GM19468 (cell line): ENCODE results near the gene PTCSC3.

Source experiments
- ATAC-seq: cut with Tn5 transposase; IDR thresholded peaks from one replicate; pipeline ENCODE4 v1.9.1; 2021; ENCODE audit warnings: mild to moderate bottlenecking, moderate library complexity, moderate number of reproducible peaks; ENCODE audit not compliant: unreplicated experiment; ENCODE audit errors: extremely low read depth

Gene PTCSC3

DNA sequence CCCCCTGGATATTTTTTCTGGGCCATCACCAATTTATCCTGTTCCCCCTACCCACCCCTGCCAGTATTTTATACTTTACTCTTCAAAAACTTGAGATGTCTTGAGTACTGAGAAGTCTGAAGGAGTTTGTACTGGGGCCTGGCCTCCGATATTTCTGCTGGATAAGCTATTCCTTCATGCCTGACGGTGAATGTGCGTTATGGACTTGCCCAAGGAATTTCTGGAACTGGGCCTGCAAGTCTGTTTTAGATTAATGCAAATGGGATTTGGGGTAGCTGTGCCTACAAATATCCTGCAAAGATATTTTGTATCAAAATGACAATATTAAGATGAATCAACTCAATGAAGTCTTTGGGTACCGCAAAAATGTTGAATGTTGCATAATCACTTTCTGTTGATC, at the start of gene PTCSC3:
TSS of gene PTCSC3 (minus strand) at position 199 of the 400 bp plus-strand sequence.
- ATAC-seq = no peak

DNA sequence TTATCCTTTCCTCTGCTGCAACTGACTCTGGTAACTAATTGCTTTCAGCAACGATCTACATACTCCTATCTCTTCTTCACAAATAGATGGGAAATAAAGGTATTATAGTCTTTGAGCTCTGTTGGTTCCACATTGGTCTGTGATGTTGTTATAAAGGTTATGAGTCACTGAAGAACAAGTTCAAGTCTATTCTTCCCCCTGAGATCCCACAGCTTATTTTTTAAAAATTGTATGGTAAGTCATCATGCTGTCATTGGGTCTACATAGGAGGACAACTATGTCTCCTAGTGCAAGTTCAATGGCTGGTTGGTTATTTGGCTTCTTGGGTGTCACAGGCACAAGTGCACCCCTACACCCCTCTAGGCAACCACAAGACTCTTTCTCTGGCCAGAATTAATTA, 49.6 kb upstream of the PTCSC3 start:
- no peak for ATAC-seq

DNA sequence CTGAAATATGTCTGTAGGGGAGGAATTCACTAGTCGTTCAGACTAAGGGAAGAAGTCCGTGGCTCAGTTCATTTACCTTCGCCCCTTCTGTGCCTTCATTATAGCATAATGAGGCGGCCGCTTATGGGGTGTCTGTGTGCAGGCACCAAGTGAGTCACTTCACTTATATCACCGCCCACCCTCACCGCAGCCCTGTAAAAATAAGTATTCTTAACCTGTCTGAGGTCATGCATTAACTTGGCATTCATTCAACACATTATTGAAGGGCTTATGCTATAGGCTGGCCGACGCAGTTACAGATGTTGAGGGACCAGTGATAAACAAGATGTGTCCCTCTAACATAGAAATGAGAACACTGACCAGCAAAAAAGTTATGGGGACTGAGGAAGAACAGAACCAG, 47.7 kb upstream of the PTCSC3 start:
- ATAC-seq = no peak

DNA sequence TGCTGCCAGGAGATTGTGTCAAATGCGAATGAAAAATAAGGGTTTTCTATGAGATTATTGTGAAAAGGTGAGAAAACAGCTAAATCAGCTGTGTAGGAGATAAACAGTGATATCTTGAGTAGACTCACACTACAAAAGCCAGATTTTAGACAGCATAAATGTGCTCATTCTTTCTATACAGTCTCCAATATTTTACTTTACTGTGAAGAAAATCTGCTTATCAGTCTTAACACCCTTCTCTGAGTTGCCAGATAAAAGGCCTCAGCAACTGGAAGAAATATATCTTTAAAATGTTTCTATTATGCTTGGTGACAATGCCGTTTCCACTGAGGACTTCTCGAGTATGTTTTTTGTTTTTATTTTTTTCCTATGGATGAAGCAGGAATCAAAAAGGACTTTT, 47.0 kb upstream of the PTCSC3 start:
- ATAC-seq = no peak

DNA sequence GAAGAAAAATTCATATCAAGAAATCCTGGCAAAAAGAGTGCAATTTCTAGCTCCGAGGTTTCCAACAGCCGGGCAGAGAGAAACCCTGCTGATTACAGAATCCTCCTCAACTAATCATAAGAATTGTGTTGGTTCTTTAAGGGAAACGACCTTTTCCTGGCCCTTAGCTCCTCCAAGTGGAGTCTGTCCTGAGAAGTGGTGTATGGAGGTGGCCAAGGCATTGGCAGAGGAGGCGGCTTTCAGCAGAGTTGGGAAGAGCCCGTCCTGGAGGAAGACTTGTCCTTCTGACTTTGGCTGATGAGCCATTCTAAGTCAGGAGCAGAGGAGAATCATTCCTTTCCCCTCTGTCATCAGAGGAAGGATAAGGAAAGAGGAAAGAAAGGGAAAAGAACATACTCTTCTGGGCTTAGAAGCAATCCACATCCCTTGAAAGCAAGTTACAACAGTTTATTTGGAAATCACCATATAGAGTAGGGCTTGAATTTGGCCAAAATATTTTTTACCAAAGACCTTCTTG, 46.5 kb upstream of the PTCSC3 start:
- ATAC-seq = no peak

DNA sequence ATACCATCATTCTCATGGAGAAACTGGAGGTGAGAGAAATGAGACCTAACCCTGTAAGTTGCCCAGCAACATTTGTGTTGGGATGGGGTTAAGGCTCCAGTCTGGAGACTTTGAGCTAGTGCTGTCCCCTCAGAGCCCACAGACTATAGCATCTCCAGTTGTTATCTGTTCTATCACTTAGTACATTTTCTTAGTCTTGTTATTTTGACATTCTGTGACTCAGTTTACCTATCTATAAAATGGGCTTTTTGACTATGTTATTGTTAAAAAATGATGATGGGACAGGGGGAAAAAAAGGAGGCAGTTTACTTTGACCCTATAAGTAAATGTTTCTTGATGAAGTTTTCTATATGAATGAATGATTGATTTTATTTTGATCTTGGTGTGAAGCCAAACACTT, 45.8 kb upstream of the PTCSC3 start:
- no peak for ATAC-seq

DNA sequence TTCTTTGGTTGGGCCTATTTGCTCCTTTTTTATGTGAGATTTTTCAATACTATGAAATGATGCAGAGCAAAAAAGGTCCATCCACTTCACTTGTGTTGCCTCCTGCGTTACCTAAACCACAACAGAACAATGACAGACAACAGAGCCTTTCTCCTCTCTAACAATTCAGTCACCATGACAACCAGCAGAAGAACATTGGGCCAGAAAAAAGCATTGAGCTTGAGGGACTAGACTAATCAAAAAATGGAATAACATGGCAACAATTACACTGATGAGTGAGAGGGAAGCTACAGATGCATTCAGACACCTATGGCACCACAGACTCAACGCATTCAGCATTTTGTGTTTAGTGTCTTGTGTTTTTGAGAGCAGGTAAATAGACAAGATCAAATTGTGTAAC, 44.6 kb upstream of the PTCSC3 start:
- no peak for ATAC-seq

DNA sequence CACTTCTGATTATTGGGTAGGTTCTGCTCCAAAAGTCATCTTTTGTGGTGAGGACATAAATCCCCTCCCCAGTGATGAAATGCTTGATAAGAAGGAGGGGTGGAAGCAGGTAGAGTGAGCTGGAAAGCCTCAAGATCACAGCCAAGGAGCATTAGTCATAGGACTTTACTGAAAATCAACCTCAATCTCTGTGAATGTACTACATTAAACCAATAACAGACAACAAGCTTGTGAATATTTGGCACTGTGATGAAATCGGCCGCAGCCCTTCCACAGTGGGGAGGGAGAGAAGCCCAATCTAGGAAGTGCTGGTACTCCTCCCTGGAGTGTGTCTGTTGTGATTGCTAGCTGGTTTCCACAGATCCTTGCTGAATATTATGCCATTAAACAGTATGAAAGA, 41.2 kb upstream of the PTCSC3 start:
- no peak for ATAC-seq

DNA sequence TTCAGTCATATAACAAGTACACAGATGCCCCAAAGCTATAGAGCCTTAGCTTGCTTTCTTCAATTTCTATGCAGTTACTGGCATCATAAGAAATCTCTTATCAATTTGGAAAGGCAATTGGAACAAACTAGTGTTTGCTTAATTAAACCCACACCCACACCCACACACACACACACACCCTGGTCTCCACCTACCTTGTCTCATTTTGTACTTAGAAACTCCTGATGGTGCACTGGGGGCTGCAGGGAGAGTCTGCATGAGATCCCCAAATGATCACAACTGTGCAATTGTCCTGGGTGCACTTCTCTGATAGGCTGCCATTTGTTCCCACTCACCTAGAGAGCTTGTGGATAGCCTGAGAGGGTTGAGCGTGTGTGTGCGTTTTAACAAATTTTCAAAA, 40.5 kb upstream of the PTCSC3 start:
- ATAC-seq = no peak

DNA sequence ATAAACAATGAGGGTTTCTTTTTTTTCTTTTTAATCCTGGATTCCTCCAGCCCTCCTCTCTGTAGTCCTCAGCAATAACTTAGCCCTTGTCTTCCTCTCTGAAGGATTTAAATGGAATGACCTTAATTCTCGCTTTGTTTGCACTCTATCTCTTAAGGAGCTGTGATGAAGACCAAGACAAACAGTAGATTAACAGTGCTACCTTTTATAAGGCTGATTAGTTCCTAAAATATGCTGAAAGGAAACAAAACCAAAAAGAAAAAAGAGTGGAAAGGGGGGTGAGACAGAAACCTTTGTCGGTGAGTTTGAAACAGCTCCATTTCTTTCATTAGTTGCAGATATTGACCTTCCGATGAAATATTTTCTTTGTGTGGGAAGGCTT, 38.7 kb upstream of the PTCSC3 start:
- ATAC-seq = no peak

DNA sequence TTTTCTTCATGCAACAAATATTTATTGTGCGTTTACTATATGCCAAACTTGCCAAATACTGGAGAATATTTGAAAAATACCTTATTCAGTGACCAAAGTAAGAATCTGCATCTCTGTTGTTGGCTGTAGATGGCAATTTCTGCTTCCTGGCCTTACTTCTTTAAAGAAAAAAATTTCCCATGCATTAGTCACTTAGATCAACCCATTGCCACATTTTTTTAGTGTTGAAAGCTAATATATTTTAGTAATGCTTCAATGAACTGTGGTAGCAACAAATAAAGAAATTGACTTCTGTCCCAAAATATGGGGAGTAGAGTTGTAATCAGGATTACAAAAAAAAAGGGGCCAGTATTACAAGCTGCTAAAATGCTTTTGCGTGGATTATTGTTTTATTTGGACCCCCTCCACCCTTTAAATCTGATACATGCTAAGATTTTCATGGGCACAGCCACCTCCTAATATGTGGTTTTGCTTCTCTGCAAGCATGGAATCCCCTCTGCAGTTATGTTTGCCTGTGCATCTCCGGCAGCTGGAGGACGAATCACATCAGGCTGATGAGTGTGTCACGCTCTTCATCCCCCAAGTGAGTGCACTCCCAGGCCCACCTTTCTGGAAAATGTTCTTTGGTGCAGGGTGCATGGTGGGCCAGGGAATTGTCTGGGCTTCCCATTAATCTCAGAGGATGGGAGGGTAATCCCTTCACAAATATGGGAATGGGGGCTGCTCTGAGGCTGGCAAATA, 38.1 kb upstream of the PTCSC3 start:
- ATAC-seq = no peak

DNA sequence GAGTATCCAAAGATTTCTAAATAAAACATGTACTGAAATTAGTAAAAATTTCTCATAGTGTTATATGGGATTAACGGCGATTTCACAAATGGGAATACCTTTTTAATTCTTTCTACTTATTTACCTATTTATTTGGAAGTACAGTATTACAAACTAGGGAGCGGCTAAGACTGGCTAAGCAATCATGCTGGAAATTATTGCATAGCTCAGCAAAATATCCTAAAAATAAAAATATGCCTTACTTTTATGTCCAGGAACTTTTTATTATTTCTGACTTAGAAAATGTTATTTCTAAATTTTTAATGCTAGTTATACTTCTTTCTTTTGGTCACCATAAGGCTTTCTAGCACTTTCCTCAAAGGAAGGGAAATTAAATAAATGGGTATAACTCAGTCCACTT, 36.5 kb upstream of the PTCSC3 start:
- ATAC-seq = no peak

DNA sequence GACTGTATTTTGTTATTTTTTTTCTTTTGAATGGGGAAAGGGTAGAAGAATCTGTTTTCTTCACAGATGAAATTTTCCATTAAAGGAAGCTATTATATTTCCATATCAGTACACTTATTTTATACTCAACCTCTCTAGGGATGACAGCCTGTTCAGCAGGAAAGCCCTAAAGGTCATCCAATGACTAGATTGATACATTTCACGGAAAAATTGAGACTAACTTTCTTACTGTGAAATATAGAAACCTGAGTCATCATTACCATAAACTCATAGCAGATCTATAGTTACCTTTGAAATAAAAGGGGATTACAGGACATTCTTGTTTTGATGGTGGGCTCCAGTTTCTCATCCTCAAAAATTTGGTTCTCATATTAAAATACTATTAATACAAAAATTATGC, 36.1 kb upstream of the PTCSC3 start:
- ATAC-seq = no peak

DNA sequence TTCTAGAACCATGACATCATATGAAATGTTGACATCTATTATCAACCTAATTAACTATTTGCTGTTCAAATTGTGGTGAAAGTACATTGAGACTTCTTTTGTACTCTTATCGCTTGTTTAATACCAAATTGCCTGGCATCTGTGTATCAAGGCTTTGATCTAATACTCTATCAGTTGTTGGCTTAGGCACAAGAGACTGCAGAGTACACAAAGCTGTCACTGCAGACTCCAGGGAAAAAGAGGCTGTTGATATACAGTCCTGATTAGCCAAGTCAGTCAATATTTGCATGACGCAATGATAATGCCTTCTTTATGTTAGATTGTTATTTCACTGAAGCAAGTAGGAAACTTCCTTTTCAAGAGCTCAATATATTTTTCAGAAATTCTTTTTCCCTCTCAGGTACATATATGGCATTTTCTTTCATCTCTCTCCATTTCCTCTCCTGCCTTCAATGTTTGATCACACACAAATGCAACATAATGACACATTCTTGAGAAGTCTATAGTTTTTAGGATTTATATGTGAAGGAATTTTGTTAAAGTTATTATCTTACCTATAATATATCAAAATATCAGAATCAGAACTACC, 32.3 kb upstream of the PTCSC3 start:
- ATAC-seq = no peak

DNA sequence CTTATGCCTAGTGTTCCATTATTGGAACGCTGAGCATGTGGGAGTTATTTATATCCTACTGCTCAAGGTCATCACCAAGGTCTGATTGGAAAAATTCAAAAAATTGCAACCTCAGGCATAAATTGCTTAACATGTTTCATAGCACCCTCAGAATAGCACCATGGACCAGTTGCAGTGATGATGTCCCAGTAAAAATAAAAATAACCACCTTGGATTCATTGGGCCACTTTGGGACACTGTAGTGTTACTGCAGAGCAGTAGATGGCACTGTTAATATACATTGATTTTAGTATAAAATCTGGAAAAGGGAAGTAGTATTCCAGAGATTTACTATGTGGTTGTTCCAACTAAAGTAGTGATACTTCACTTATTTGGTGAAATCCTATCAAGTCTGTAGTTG, 31.0 kb upstream of the PTCSC3 start:
- ATAC-seq = no peak

DNA sequence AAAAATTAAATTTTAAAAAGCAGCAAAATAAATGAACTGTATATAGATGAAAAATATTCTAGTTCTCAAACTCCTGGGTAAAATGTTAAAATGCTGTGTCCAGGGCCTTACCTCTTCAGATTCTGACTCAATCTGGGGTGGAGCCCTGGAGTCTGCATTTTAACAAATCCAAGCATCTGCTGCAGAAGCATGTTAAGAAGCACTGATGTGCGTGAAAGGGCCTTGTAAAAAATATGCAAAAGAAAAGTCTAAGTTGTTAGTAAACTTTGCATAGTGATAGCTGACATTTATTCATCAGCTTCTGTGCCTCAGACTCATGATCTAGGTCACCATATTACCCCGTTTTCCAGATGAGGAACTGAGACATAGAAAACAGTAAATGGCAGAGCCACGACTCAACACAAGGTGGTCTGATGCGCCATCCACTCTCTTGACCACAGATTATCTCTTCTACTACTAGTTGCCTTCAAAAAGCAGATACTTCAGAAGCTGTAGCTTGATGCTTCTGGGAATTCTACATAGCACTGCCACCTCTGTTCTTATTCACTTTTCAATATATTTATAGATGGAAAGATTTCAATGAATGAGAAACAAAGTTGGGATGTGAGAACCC, 28.0 kb upstream of the PTCSC3 start:
- ATAC-seq = no peak

DNA sequence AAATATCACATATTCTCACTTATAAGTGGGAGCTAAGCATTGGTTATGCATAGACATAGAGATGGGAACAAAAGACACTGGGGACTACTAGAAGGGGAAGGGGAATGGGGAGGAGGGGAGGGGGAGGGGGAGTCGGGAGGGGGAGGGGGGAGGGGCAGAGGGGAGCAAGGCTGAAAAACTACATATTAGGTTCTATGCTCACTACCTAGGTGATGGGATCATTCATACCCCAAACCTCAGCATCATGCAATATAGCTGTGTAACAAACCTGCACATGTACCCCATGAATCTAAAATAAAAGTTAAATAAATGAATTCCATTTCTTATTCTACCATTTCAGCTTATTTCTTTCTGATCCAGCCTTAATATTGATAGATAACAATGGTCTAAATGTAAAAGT, 21.9 kb upstream of the PTCSC3 start:
- ATAC-seq = no peak

DNA sequence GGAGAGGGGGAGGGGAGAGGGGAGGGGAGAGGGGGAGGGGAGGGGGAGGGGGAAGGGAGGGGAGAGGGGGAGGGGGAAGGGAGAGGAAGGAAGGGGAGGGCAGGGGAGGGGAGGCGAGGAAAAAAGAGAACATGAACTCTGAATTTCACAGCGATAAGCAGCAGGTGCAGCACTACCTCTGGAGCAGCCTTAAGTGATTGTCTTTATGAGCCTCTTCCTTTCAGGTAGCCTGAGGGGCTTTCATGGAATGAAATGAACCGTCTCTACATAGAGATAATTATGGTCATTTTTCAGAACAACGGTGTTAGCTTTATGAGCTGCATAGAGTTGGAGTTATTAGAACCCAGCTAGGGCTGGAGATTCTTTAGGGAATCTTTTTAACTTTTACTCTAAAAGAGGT, 18.1 kb upstream of the PTCSC3 start:
- ATAC-seq = no peak

DNA sequence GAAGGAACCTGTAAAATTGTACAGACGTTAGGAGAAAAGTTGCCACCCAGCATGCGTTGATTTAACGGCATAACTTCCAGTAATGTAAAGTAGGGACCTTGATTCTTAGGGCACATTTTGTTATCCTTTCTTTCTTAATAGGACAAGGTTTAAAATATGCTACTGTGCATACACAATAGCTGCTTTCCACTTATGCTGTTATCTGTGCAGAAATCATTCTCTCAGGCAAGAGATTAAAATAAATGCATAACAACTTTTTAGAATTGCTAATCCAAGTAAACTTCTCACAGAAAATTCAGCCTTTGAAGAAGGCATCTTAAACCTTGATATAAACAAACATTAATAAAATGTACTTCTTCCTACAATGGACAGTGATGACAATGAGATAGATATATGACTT, 16.0 kb upstream of the PTCSC3 start:
- ATAC-seq = no peak

DNA sequence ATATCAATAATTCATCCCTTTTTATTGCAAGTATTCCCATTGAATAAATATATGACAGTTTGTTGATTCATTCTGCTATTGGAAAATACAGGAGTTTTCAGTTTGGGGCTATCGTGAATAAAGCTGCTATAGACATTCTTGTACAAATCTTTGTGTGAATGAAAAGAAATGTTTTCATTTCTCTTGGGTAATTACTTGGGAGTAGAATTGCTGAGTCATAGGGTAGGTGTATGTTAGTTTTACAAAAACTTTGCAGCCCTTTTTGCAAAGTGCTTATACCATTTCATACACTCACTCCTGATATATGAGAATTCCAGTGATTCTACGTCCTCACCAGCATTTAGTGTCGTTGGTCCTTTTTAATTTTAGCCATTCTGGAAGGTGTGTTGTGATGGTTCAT, 6.9 kb upstream of the PTCSC3 start:
- ATAC-seq = no peak

DNA sequence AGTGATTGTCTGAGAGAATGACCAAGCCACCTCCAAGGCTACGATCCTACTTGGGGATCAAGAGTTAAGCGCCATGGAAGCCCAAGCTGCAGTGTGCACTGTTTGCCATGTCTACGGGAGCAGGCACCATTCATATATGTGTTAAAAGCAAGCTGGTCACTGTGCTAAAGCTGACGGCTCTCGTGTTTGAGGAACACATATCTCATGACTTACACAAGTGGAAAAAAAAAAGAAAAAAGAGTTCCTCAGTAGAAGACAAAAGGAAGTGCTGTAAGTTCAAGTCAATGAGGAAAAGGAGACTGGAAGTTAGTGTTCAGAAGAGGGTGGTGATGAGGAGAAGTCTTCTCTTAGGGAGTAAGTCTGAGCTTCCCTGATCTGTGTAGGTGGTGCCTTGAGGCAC, 4.9 kb upstream of the PTCSC3 start:
- ATAC-seq = no peak

DNA sequence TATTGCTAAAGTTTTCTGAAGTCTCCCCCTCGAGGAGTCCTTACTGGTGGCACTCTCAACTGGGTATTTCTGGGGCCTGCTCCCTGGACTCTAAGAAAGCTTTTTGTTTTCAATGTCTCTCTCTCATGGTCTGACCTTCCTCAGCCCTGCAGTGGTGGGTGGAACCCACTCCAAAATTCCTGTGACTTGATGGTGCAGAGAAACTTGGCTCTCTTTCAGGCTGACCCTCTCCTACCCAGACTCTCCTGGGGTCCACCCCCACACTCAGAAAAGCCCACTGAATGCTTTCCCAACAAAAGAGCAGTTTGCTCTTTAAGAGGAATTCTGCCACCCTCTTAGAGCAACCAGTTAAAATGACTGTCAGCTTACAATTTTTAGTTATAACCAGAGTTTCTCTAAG, 967 bp upstream of the PTCSC3 start:
- no peak for ATAC-seq
